ENCODE results near the gene PTGER2. TPM values are rescaled to one million over a fixed set of nuclear protein-coding genes. Genes with fewer than 3 reads are reported as not detected.

PTGER2 gene
- total and polyA plus RNA-seq, 10 of the 15 experiments (the other 5 are each of a cell fraction or from before 2014, with no cell fraction given) = 0.03 to 1.6 (median 0.33) TPM

DNA sequence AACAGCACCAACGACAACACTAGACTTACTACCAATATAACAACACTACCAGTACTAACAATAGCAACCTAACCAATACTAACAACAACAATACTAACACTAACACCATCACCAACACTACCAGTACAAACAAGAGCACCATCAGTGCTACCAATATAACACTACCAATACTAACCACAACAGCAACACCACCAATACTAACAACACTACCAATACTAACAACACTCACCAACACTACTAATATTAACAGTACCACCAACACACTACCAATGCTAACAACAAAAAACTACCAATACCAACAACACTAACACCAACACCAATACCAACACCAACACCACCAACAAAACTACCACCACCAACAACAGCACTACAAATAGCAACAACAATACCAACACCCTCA is 25.1 kb downstream of the PTGER2 start (continued):
- no peak for TF ChIP-seq RAD21 (IDR thresholded peaks at IDR 0.05; ENCODE audit: insufficient read depth, low read depth, low read length)
- no peak for TF ChIP-seq TARDBP (IDR thresholded peaks at IDR 0.05; ENCODE audit: borderline replicate concordance)
- TF ChIP-seq HCFC1 (IDR thresholded peaks at IDR 0.05; ENCODE audit: low read length) = no peak

DNA sequence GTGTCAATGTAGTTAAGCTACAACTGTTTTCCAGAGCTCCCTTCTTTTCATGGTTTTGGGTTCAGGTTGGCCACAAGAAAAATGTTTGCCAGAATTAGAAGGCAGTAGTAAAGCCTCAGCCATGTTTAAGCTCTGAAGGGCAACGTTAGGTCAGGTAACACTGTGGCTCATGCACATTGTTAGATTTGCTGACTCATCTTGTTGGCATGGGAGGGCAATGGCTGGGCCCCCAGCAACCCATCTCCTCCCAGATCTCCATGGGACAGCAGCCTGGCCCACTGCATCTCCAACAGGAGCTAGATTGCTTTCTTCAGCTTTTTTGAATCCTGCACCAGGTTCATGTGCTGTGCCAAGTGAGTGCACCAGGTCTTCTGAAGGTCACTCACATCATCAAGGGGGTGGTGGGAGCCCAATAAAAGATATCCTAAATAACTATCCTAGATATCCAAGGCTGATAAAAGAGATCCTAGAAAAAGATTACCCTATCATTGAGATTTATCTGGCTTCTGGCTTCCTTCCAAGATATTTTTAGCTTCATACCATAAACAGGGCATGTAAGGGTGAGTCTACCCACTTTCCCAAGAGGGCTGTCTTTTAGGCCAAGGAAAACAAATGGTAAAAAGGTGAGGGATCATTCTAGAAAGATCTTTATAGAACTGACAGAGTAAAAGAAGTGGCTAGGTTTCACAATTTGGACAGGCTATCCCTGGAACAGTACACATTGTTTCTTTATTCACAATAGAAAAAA is 28.9 kb downstream of the PTGER2 start:
- CTCF ChIA-PET = no interaction called here
- SMC1A ChIA-PET (ENCODE audit: uncharacterized antibody, unreplicated experiment) = no interaction called here
- FAIRE-seq = no peak

More for the DNA sequence above, 28.9 kb downstream of the PTGER2 start:
- BruUV-seq (replicated peaks) = no TSS peak
- no peak overlapping the region for H3K4me3 ChIP-seq
- H3K36me3 ChIP-seq (ENCODE audit: control insufficient read depth in 2 of 2, insufficient read depth in 2 of 2, low read length in 1 of 2) = no peaks in the 10 kb centered on the region
- in situ Hi-C loops (cut with MboI) = no loop called here
- ChIA-PET RAD21 (ENCODE audit: unreplicated experiment) (no interaction called here), POLR2A (no interaction called here)
- H3K4me1 ChIP-seq (ENCODE audit: control insufficient read depth, insufficient read depth, low read length) = no peaks in the 10 kb centered on the region
- H2AFZ ChIP-seq (ENCODE audit: control insufficient read depth, low read depth, low read length) = no peak overlapping the region
- no peaks in the 10 kb centered on the region for H3K27me3 ChIP-seq (replicated peaks in 1 of 2; ENCODE audit: control insufficient read depth in 2 of 2, insufficient read depth in 2 of 2, low read length in 1 of 2)
- no peaks in the 10 kb centered on the region for H3K79me2 ChIP-seq (ENCODE audit: control insufficient read depth, insufficient read depth, low read length)
- H3K9ac ChIP-seq (ENCODE audit: control insufficient read depth, insufficient read depth, low read length) = no peak overlapping the region
- DNase-seq (ENCODE audit: low read depth, low spot score) = no peak
- intact Hi-C loops (cut with micrococcal nuclease; ENCODE audit: unreplicated experiment) = no loop called here
- no peak overlapping the region for H3K27ac ChIP-seq (ENCODE audit: control insufficient read depth, insufficient read depth)
- H3K4me2 ChIP-seq (ENCODE audit: control insufficient read depth, insufficient read depth) = no peak overlapping the region
- no peaks in the 10 kb centered on the region for H4K20me1 ChIP-seq (ENCODE audit: control insufficient read depth, insufficient read depth)
- no peaks in the 10 kb centered on the region for H3K9me3 ChIP-seq (replicated peaks; ENCODE audit: control insufficient read depth, insufficient read depth, low read length)
- WGBS (ENCODE audit: insufficient coverage, insufficient replicate concordance, low lambda C conversion rate, missing lambda C conversion rate) = 44% methylated on average over 1 of the region's 1 CpG
- ATAC-seq = no peak
- no peak for TF ChIP-seq IKZF2 (IDR thresholded peaks at IDR 0.05)
- TF ChIP-seq MTA2 (IDR thresholded peaks at IDR 0.05; ENCODE audit: low read depth) = no peak
- TF ChIP-seq, protein P1, sequence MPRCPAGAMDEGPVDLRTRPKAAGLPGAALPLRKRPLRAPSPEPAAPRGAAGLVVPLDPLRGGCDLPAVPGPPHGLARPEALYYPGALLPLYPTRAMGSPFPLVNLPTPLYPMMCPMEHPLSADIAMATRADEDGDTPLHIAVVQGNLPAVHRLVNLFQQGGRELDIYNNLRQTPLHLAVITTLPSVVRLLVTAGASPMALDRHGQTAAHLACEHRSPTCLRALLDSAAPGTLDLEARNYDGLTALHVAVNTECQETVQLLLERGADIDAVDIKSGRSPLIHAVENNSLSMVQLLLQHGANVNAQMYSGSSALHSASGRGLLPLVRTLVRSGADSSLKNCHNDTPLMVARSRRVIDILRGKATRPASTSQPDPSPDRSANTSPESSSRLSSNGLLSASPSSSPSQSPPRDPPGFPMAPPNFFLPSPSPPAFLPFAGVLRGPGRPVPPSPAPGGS (IDR thresholded peaks at IDR 0.05; ENCODE audit: borderline replicate concordance, insufficient read depth, low read depth, low read length, poor library complexity, severe bottlenecking) = no peak
- TF ChIP-seq, protein P2, sequence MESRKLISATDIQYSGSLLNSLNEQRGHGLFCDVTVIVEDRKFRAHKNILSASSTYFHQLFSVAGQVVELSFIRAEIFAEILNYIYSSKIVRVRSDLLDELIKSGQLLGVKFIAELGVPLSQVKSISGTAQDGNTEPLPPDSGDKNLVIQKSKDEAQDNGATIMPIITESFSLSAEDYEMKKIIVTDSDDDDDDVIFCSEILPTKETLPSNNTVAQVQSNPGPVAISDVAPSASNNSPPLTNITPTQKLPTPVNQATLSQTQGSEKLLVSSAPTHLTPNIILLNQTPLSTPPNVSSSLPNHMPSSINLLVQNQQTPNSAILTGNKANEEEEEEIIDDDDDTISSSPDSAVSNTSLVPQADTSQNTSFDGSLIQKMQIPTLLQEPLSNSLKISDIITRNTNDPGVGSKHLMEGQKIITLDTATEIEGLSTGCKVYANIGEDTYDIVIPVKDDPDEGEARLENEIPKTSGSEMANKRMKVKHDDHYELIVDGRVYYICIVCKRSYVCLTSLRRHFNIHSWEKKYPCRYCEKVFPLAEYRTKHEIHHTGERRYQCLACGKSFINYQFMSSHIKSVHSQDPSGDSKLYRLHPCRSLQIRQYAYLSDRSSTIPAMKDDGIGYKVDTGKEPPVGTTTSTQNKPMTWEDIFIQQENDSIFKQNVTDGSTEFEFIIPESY (IDR thresholded peaks at IDR 0.05) = no peak
- TF ChIP-seq, protein P3, sequence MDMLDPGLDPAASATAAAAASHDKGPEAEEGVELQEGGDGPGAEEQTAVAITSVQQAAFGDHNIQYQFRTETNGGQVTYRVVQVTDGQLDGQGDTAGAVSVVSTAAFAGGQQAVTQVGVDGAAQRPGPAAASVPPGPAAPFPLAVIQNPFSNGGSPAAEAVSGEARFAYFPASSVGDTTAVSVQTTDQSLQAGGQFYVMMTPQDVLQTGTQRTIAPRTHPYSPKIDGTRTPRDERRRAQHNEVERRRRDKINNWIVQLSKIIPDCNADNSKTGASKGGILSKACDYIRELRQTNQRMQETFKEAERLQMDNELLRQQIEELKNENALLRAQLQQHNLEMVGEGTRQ (IDR thresholded peaks at IDR 0.05; ENCODE audit: borderline replicate concordance, low read depth, low read length) = no peak
- TF ChIP-seq KDM1A (IDR thresholded peaks at IDR 0.05; ENCODE audit: borderline replicate concordance) = no peak
- TF ChIP-seq ZNF592 (IDR thresholded peaks at IDR 0.05) = no peak
